ENCODE measurements around the gene PPP1R16B.

GRCh38 chr20:38790200-38791053 lies 15.1 kb upstream of the PPP1R16B start:
- TF ChIP-seq EP300 (IDR thresholded peaks at IDR 0.05; ENCODE audit: low read depth) (no peak), POLR2A (IDR thresholded peaks at IDR 0.05) (no peak), CTCF (IDR thresholded peaks at IDR 0.05) (peak; percentile 35 to 73 (median 51))

Data from transverse colon (tissue), 3 donors.